Neural progenitor cell (in vitro differentiated cells): ENCODE results near the gene EGLN1. TPM values are rescaled to one million over a fixed set of nuclear protein-coding genes. Genes with fewer than 3 reads are reported as not detected.

Source experiments
- DNase-seq: peaks from one replicate; pipeline ENCODE4 v3.0.0-alpha.2; 2016; ENCODE audit warnings: low spot score
- H2AFZ ChIP-seq: fragments of 200-600 bp; sonication (generic); replicated peaks from 2 replicates; pipeline ENCODE4 v1.6.1; 2016; ENCODE audit warnings: antibody characterized with exemption
- H3F3A ChIP-seq: fragments of 200-600 bp; sonication (generic); 2 replicates; pipeline ENCODE4 v1.6.1; 2016; ENCODE audit warnings: antibody characterized with exemption, low read depth
- H3K27ac ChIP-seq: fragments of 200-600 bp; sonication (generic); 2 replicates; pipeline ENCODE4 v1.5.1; 2016; ENCODE audit warnings: mild to moderate bottlenecking
- H3K27me3 ChIP-seq: fragments of 200-600 bp; sonication (generic); 2 replicates; pipeline ENCODE4 v1.6.1; 2016; ENCODE audit warnings: mild to moderate bottlenecking, moderate library complexity
- H3K36me3 ChIP-seq: fragments of 200-600 bp; sonication (generic); 2 replicates; pipeline ENCODE4 v1.5.1; 2016
- H3K4me1 ChIP-seq: fragments of 200-600 bp; sonication (generic); 2 replicates; pipeline ENCODE4 v1.6.1; 2016; ENCODE audit warnings: mixed run types
- H3K4me2 ChIP-seq: fragments of 200-600 bp; sonication (generic); 2 replicates; pipeline ENCODE4 v1.6.1; 2016
- H3K4me3 ChIP-seq: fragments of 200-600 bp; sonication (generic); 2 replicates; pipeline ENCODE4 v1.5.1; 2016
- H3K79me2 ChIP-seq: fragments of 200-600 bp; sonication (generic); 2 replicates; pipeline ENCODE4 v1.6.1; 2016; ENCODE audit warnings: low read depth
- H3K9ac ChIP-seq: fragments of 200-600 bp; sonication (generic); 2 replicates; pipeline ENCODE4 v1.6.1; 2016
- H3K9me3 ChIP-seq: fragments of 200-600 bp; sonication (generic); 2 replicates; pipeline ENCODE4 v1.5.1; 2016; ENCODE audit warnings: low read depth
- H4K20me1 ChIP-seq: fragments of 200-600 bp; sonication (generic); 2 replicates; pipeline ENCODE4 v1.6.1; 2016; ENCODE audit warnings: low read depth
- H3K27ac Mint-ChIP-seq: 3 replicates; pipeline ENCODE4 v1.8.0; 2021; ENCODE audit warnings: mixed read lengths
- H3K27me3 Mint-ChIP-seq: 2 replicates; pipeline ENCODE4 v1.8.0; 2022; ENCODE audit warnings: low read depth, mild to moderate bottlenecking, inconsistent platforms, moderate library complexity, mixed read lengths; ENCODE audit not compliant: insufficient read depth
- H3K36me3 Mint-ChIP-seq: 3 replicates; pipeline ENCODE4 v1.8.0; 2021; ENCODE audit warnings: mixed read lengths
- H3K4me1 Mint-ChIP-seq: 3 replicates; pipeline ENCODE4 v1.8.0; 2021; ENCODE audit warnings: mixed read lengths
- H3K4me3 Mint-ChIP-seq: 3 replicates; pipeline ENCODE4 v1.8.0; 2021; ENCODE audit warnings: mild to moderate bottlenecking, moderate library complexity, mixed read lengths
- H3K9me3 Mint-ChIP-seq: 3 replicates; pipeline ENCODE4 v1.8.0; 2020; ENCODE audit warnings: mixed read lengths
- CTCF ChIP-seq: fragments of 200-600 bp; sonication (generic); IDR thresholded peaks from 2 replicates; pipeline ENCODE4 v1.5.1; 2017; ENCODE audit warnings: antibody characterized with exemption, mild to moderate bottlenecking
- EZH2 ChIP-seq: fragments of 200-600 bp; sonication (generic); IDR thresholded peaks from 2 replicates; pipeline ENCODE4 v1.6.1; 2017; ENCODE audit warnings: antibody characterized with exemption, mild to moderate bottlenecking, moderate library complexity
- EZH2phosphoT487 ChIP-seq: fragments of 200-600 bp; sonication (generic); IDR thresholded peaks from 2 replicates; pipeline ENCODE4 v1.6.1; 2017; ENCODE audit warnings: antibody characterized with exemption
- total RNA-seq: library from RNA; depleted of rRNA; stranded (reverse); fragments of >200 nt; gene quantifications from 2 replicates; pipeline ENCODE4 v1.2.3, GENCODE V29; 2015; ENCODE audit warnings: low replicate concordance

Gene EGLN1
- total RNA-seq, 1 donor from 2014 or later = 30.3 TPM

GRCh38 chr1:231401478-231401877 lies 20.6 kb downstream of the EGLN1 start:
- Histone ChIP-seq H3K9me3 (no peaks in the 10 kb centered on the region), H3K27ac (no peak overlapping the region), H4K20me1 (peaks cover 43% of the 10 kb centered on the region), H3K36me3 (no peaks in the 10 kb centered on the region), H3K4me3 (no peak overlapping the region), H3K4me2 (no peak overlapping the region), H3K27me3 (no peaks in the 10 kb centered on the region), H2AFZ (no peak overlapping the region), H3K79me2 (no peaks in the 10 kb centered on the region), H3F3A (no peaks in the 10 kb centered on the region), H3K4me1 (no peaks in the 10 kb centered on the region), H3K9ac (no peak overlapping the region)
- no peaks in the 10 kb centered on the region for H3K27me3 Mint-ChIP-seq
- no peak overlapping the region for H3K27ac Mint-ChIP-seq
- H3K9me3 Mint-ChIP-seq = no peaks in the 10 kb centered on the region
- no peak overlapping the region for H3K4me3 Mint-ChIP-seq
- DNase-seq = no peak
- TF ChIP-seq EZH2phosphoT487 (no peak), EZH2 (no peak), CTCF (no peak)
- H3K4me1 Mint-ChIP-seq = no peaks in the 10 kb centered on the region
- peaks cover 10% of the 10 kb centered on the region for H3K36me3 Mint-ChIP-seq

- Histone ChIP-seq H3K9ac (no peak overlapping the region), H3K27me3 (no peaks in the 10 kb centered on the region), H3K79me2 (no peaks in the 10 kb centered on the region), H3K4me2 (no peak overlapping the region), H3K4me3 (no peak overlapping the region), H3K27ac (no peak overlapping the region), H3K36me3 (no peaks in the 10 kb centered on the region), H4K20me1 (peaks cover 42% of the 10 kb centered on the region), H3K4me1 (no peaks in the 10 kb centered on the region), H2AFZ (no peak overlapping the region), H3F3A (no peaks in the 10 kb centered on the region), H3K9me3 (no peaks in the 10 kb centered on the region)
- no peaks in the 10 kb centered on the region for H3K27me3 Mint-ChIP-seq
- no peaks in the 10 kb centered on the region for H3K9me3 Mint-ChIP-seq
- peaks cover 5% of the 10 kb centered on the region for H3K4me1 Mint-ChIP-seq
- peaks cover 7% of the 10 kb centered on the region for H3K36me3 Mint-ChIP-seq
- H3K4me3 Mint-ChIP-seq = no peak overlapping the region
- no peak for TF ChIP-seq CTCF
- no peak for DNase-seq
- H3K27ac Mint-ChIP-seq = no peak overlapping the region
These were observed 24.0 kb downstream of the EGLN1 start for GRCh38 chr1:231397886-231398671.

GRCh38 chr1:231396643-231397042 lies 25.4 kb downstream of the EGLN1 start:
- Histone ChIP-seq H2AFZ (no peak overlapping the region), H4K20me1 (peaks cover 42% of the 10 kb centered on the region), H3K9me3 (no peaks in the 10 kb centered on the region), H3K27ac (no peak overlapping the region), H3K4me1 (no peaks in the 10 kb centered on the region), H3K4me2 (no peak overlapping the region), H3K27me3 (no peaks in the 10 kb centered on the region), H3K36me3 (no peaks in the 10 kb centered on the region), H3K9ac (no peak overlapping the region), H3K4me3 (no peak overlapping the region), H3F3A (no peaks in the 10 kb centered on the region), H3K79me2 (no peaks in the 10 kb centered on the region)
- Mint-ChIP-seq H3K9me3 (no peaks in the 10 kb centered on the region), H3K36me3 (peaks cover 7% of the 10 kb centered on the region), H3K27ac (no peak overlapping the region), H3K4me3 (no peak overlapping the region), H3K4me1 (peaks cover 5% of the 10 kb centered on the region), H3K27me3 (no peaks in the 10 kb centered on the region)
- no peak for TF ChIP-seq EZH2
- TF ChIP-seq EZH2phosphoT487 = no peak
- TF ChIP-seq CTCF = no peak
- DNase-seq = no peak
